Embryonic facial prominence (tissue), 1 donor: ENCODE results near the gene STAT6.
A peak's percentile ranks its signal among the peaks of the same experiment; 100 is the strongest.
"Not testable (repeated sequence)": the region's sequence is repeated elsewhere in the genome, so short reads cannot be mapped to it uniquely, and the experiment has no call there.

ENCODE experiments used
- DNase-seq: peaks from one replicate; pipeline ENCODE4 v3.0.0-alpha.2; 2016; ENCODE audit errors: extremely low spot score

Gene STAT6

GRCh38 chr12:57126561-57126960 is 15.4 kb upstream of the STAT6 start:
- DNase-seq, result no peak

DNA sequence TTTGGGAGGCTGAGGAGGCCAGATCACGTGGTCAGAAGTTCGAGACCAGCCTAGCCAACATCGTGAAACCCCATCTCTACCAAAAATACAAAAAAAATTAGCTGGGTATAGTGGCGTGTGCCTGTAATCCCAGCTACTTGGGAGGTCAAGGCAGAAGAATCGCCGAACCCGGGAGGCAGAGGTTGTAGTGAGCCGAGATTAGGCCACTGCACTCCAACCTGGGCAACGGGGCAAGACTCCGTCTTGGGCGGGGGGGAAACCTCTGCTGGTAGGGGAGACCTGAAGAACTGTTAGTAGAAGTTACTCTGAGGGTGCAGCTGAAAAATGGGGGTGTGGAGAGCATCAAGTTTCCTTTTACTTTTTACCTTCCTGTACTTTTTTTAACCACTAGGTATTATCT is 14.9 kb upstream of the STAT6 start:
- DNase-seq, result no peak

- DNase-seq, result peak; percentile 81
These were observed 13.2 kb upstream of the STAT6 start for GRCh38 chr12:57124261-57124877.

- no peak for DNase-seq
These were observed 12.7 kb upstream of the STAT6 start for GRCh38 chr12:57123813-57124212.

GRCh38 chr12:57120718-57121117 is 9.6 kb upstream of the STAT6 start:
- DNase-seq, result not testable (repeated sequence)

DNA sequence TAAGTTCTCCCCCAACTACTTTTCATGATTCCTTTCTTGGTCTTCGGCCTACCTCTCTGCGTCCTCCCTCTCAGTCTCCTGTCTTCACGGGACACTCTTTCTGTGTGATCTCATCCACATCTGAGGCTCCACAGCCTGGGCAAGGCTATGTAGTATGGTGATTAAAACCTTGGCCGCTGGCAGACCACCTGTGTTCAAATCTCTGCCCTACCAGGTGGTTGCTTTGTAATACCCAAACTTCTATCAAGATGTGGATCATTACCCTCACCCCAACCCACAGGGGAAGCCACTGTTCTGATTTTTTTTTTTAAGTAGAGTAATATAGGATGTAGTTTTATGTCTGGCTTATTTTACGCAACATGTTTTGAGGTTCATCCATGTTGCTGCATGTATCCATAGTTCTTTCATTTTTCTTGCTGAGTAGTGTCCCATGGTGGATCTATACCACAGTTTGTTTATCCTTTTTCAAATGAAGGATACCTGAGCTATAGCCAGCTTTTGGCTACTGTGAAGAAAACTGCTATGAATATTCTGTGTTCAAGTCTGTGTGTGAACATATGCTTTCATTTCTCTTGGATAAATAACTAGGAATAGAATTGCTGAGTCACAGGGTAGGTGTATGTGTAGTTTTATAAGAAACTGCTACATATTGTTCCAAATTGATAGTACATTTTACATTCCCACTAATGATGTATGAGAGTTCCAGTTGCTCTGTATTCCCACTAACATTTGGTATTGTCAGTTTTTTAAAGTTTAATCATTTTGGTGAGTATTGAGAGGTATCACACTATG is 8.3 kb upstream of the STAT6 start:
- no peak for DNase-seq

- DNase-seq, result no peak
These were observed 7.6 kb upstream of the STAT6 start for GRCh38 chr12:57118711-57119271.

GRCh38 chr12:57116580-57117281 is 5.6 kb upstream of the STAT6 start:
- no peak for DNase-seq

GRCh38 chr12:57112492-57113294 is 1.5 kb upstream of the STAT6 start:
- DNase-seq, result no peak

GRCh38 chr12:57110104-57111030 is 795 bp downstream of the STAT6 start:
- no peak for DNase-seq

- DNase-seq, result no peak
These were observed 1.7 kb downstream of the STAT6 start for GRCh38 chr12:57109207-57110103.

- no peak for DNase-seq
These were observed 3.6 kb downstream of the STAT6 start for GRCh38 chr12:57107456-57108155.

- DNase-seq, result no peak
These were observed 5.0 kb downstream of the STAT6 start for GRCh38 chr12:57106021-57106708.

GRCh38 chr12:57105011-57105753 is 6.0 kb downstream of the STAT6 start:
- DNase-seq, result no peak

DNA sequence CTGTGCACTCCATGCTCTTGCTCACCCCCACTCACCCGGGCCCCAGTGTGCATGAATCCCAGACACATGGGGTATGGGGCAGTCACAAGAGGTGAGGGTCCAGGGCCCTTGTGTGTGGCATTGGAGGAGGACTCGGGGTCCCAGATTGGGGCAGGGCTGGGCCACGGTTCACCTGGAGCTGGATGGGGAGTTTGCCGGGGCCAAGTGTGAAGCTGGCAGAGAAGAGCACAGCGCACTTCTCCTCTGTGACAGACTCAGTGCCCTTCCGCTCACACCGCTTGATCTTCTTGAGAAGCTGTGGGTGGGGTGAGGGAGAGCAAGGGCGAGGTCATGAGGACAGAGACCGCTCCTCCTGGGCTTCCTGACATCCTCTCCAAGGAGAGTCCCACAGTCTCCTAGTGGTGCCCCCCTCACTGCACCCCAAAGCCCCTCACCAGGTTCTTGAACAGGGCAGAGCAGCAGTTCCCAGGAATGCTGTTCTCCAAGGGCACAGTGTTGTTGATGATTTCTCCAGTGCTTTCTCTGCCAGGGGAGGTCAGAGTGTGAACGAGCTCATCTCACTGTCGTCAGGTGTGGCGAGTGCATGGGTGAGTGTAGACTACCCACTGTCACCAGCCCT is 6.8 kb downstream of the STAT6 start:
- DNase-seq, result no peak

GRCh38 chr12:57103856-57104255 is 7.3 kb downstream of the STAT6 start:
- DNase-seq, result no peak
